Astrocyte (in vitro differentiated cells and primary cell): Measurements from ENCODE around the gene KLHL33.

Experiments used
- CTCF ChIP-seq: IDR thresholded peaks from 2 replicates; pipeline ENCODE4 v1.5.1; 2011; ENCODE audit warnings: low read depth, mild to moderate bottlenecking, inconsistent platforms, low read length, moderate library complexity; ENCODE audit not compliant: insufficient read depth
- EZH2 ChIP-seq: IDR thresholded peaks from 2 replicates; pipeline ENCODE4 v1.6.1; 2012; ENCODE audit warnings: mild to moderate bottlenecking, low read length, inconsistent platforms; ENCODE audit not compliant: insufficient read depth

- TF ChIP-seq CTCF (no peak), EZH2 (no peak)
These were observed 52.3 kb downstream of the KLHL33 start for GRCh38 chr14:20383636-20384035.
